B cell (primary cell): ENCODE measurements around the gene MSLN. TPM values are rescaled to one million over a fixed set of nuclear protein-coding genes. Genes with fewer than 3 reads are reported as not detected.

Experiments used
- ATAC-seq: fragments of 200-7000 bp; cut with Tn5 transposase; one replicate; pipeline ENCODE4 v1.10.0; 2021; ENCODE audit warnings: low read depth, mild to moderate bottlenecking, moderate number of reproducible peaks, moderate library complexity
- CTCF ChIA-PET: fragments of 350-600 bp; sonication (Branson Sonifier 250); formaldehyde crosslinking; loops from one replicate; lab custom pipeline; 2021; ENCODE audit warnings: antibody characterized with exemption, inconsistent platforms; lab: Charles Lee
- POLR2A ChIA-PET: fragments of 350-600 bp; sonication (Branson Sonifier 250); formaldehyde crosslinking; loops from one replicate; lab custom pipeline; 2021; ENCODE audit warnings: antibody characterized with exemption; lab: Charles Lee
- DNase-seq: peaks from one replicate; pipeline ENCODE4 v3.0.0; 2013
- H2AFZ ChIP-seq: 2 replicates; pipeline ENCODE4 v1.6.1; 2012; ENCODE audit warnings: mild to moderate bottlenecking, low read depth, low read length; ENCODE audit not compliant: insufficient read depth, poor library complexity, severe bottlenecking
- H3K27ac ChIP-seq, 2 donors: 1 replicate in 1 of 2; 2 replicates in 1 of 2; pipeline ENCODE4 v1.5.1; 2012 to 2013; ENCODE audit warnings: low read length in 2 of 2, mild to moderate bottlenecking in 2 of 2, moderate library complexity in 1 of 2
- H3K27me3 ChIP-seq, 4 experiments: fragments of 200-600 bp in 1 of 4; sonication (generic) in 1 of 4; replicated peaks in 1 of 4; 1 replicate in 2 of 4; 2 replicates in 2 of 4; pipeline versions ENCODE4 v1.6.1 to v1.7.0; 2013 to 2016; ENCODE audit warnings: low read length in 3 of 4, mild to moderate bottlenecking in 2 of 4, mixed read lengths in 1 of 4, moderate library complexity in 1 of 4; ENCODE audit not compliant: insufficient read depth in 4 of 4, control insufficient read depth in 3 of 4; ENCODE audit errors: control extremely low read depth in 1 of 4
- H3K36me3 ChIP-seq, 2 experiments: replicated peaks in 1 of 2; 1 replicate in 1 of 2; 2 replicates in 1 of 2; pipeline versions ENCODE4 v1.6.1 to v1.7.1; 2013; ENCODE audit warnings: low read length in 1 of 2; ENCODE audit not compliant: insufficient read depth in 2 of 2, control insufficient read depth in 1 of 2; ENCODE audit errors: control extremely low read depth in 1 of 2, extremely low read depth in 1 of 2
- H3K4me1 ChIP-seq, 2 donors: fragments of 200-600 bp in 1 of 2; sonication (generic) in 1 of 2; 1 replicate in 1 of 2; 2 replicates in 1 of 2; pipeline versions ENCODE4 v1.5.1 to v1.6.1; 2013 to 2017; ENCODE audit warnings: low read length in 2 of 2; ENCODE audit not compliant: control insufficient read depth in 2 of 2, insufficient read depth in 2 of 2
- H3K4me2 ChIP-seq: replicated peaks from 2 replicates; pipeline ENCODE3; 2012; ENCODE audit warnings: mild to moderate bottlenecking, low read depth, low read length; ENCODE audit not compliant: poor library complexity, severe bottlenecking
- H3K4me3 ChIP-seq, 5 experiments: fragments of 200-600 bp in 1 of 5; sonication (generic) in 1 of 5; 1 replicate in 3 of 5; 2 replicates in 2 of 5; pipeline versions ENCODE4 v1.5.1 to v1.7.0; 2011 to 2016; ENCODE audit warnings: low read length in 4 of 5, mild to moderate bottlenecking in 4 of 5, low read depth in 2 of 5, control low read depth in 1 of 5, moderate library complexity in 1 of 5; ENCODE audit not compliant: insufficient read depth in 1 of 5; ENCODE audit errors: control extremely low read depth in 1 of 5, extremely low read depth in 1 of 5
- H3K79me2 ChIP-seq: fragments of 200-600 bp; sonication (generic); one replicate; pipeline ENCODE4 v1.6.0; 2016; ENCODE audit warnings: low read length; ENCODE audit not compliant: control insufficient read depth, insufficient read depth
- H3K9ac ChIP-seq: fragments of 200-600 bp; sonication (generic); 2 replicates; pipeline ENCODE4 v1.6.1; 2017; ENCODE audit warnings: mild to moderate bottlenecking, low read length, moderate library complexity
- H3K9me3 ChIP-seq, 3 donors: one replicate each; pipeline versions ENCODE4 v1.6.1 to v1.7.1; 2013; ENCODE audit warnings: low read length in 2 of 3; ENCODE audit not compliant: control insufficient read depth in 2 of 3, insufficient read depth in 1 of 3; ENCODE audit errors: control extremely low read depth in 1 of 3
- H4K20me1 ChIP-seq: 2 replicates; pipeline ENCODE4 v1.6.0; 2012; ENCODE audit warnings: mild to moderate bottlenecking, low read length; ENCODE audit not compliant: insufficient read depth, control insufficient read depth, poor library complexity, severe bottlenecking
- H3K27ac Mint-ChIP-seq: one replicate; pipeline ENCODE4 v1.8.0; 2021; ENCODE audit warnings: mixed read lengths
- H3K27me3 Mint-ChIP-seq: one replicate; pipeline ENCODE4 v1.8.0; 2021; ENCODE audit warnings: mixed read lengths
- H3K4me1 Mint-ChIP-seq: one replicate; pipeline ENCODE4 v1.8.0; 2021; ENCODE audit warnings: mixed read lengths
- H3K4me3 Mint-ChIP-seq: one replicate; pipeline ENCODE4 v1.8.0; 2021; ENCODE audit warnings: mixed read lengths
- H3K9me3 Mint-ChIP-seq: one replicate; pipeline ENCODE4 v1.8.0; 2022; ENCODE audit warnings: mixed read lengths; ENCODE audit not compliant: insufficient read depth
- EZH2 ChIP-seq: IDR thresholded peaks from 2 replicates; pipeline ENCODE4 v1.6.1; 2012; ENCODE audit warnings: borderline replicate concordance, low read depth, mild to moderate bottlenecking, moderate library complexity, low read length; ENCODE audit not compliant: insufficient read depth, poor library complexity, severe bottlenecking
- WGBS: methylation state at CpG from one replicate; pipeline ENCODE4 v1.1.5; 2013; ENCODE audit warnings: missing lambda C conversion rate; ENCODE audit not compliant: insufficient coverage; 5-methylcytosine and 5-hydroxymethylcytosine counted together
- intact Hi-C: fragments of 100-400 bp; cut with micrococcal nuclease; formaldehyde crosslinking; loops from one replicate; pipeline ENCODE4 v1.10.0; 2022
- polyA plus RNA-seq: library from polyadenylated mRNA; depleted of rRNA; stranded (reverse); fragments of >200 nt; gene quantifications from 2 replicates; pipeline ENCODE4 v1.2.3, GENCODE V29; 2012
- total RNA-seq, 2 donors: library from RNA; stranded (reverse); fragments of 120-200 nt in 1 of 2; gene quantifications; 1 replicate in 1 of 2; 2 replicates in 1 of 2; pipeline versions ENCODE4 v1.2.3 to v1.2.4, GENCODE V29; 2013 to 2022
- TF ChIP-seq, protein P1 (sequence below): fragments of 200-600 bp; IDR thresholded peaks from one replicate; pipeline ENCODE4 v1.8.0; 2022; ENCODE audit warnings: antibody characterized with exemption, mild to moderate bottlenecking

MSLN gene
- total and polyA plus RNA-seq, 2 donors (not counting 1 experiment from before 2014, with no cell fraction given): not detected

DNA sequence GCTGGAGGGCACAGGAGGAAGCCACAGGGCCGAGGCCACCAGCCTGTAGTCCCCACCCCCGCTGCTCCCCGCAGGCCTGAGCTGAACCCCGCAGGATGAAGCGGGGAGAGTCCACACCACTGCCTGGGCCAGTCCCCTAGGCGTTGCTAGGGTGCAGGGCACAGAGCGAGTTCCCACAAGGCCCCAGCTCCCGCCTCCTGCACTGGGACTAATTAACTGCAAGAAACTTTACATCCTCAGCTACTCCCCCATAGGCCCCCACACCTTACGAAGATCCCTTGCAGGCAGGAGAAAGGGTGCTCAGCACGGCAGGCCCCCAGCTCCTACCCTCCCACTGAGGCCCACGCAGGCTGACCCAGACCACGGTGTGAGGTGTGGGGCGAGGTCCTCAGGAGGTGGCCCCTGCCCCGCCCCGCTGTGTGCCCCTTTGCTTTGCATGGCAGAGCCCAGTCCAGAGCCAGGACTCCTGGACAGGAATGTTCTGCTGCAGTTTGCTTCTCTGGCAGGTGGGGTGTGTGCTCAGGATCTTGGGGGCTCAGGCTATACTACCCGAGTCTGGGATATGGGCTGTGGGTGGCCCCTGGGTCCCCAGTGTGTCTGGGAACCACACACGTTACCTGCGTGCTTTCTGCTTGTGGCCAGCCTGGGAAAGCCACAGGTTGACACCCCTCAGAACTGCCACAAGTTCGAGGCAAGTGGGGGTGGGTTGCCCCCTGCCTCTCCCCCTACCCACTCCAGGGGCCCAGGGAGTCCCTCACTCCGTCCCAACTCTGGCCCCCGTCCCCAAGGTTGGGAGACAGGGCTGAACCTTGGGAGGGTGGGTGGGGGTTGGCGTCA is 38.8 kb downstream of the MSLN start:
- ChIA-PET CTCF (interaction anchor here (0.7 kb wide), 1 partner anchor 13 kb away, joined by 3 read pairs; no protein-coding TSS in a partner anchor), POLR2A (interaction anchor here (0.5 kb wide), 1 partner anchor 533 kb away, joined by 3 read pairs; no protein-coding TSS in a partner anchor)
- Histone ChIP-seq H3K4me1 (peaks cover 4 to 10% of the 10 kb centered on the region in 2 donors), H3K36me3 (no peaks in the 10 kb centered on the region), H3K4me3 (no peak overlapping the region), H2AFZ (no peak overlapping the region), H3K9me3 (peaks cover 0 to 10% (median 0%) of the 10 kb centered on the region in 3 donors), H3K4me2 (no peak overlapping the region), H3K9ac (no peak overlapping the region), H4K20me1 (no peaks in the 10 kb centered on the region), H3K27ac (no peak overlapping the region), H3K27me3 (peaks cover 0 to 46% (median 6%) of the 10 kb centered on the region in 4 experiments), H3K79me2 (no peaks in the 10 kb centered on the region)
- intact Hi-C loops: no loop called here
- TF ChIP-seq, protein P1, sequence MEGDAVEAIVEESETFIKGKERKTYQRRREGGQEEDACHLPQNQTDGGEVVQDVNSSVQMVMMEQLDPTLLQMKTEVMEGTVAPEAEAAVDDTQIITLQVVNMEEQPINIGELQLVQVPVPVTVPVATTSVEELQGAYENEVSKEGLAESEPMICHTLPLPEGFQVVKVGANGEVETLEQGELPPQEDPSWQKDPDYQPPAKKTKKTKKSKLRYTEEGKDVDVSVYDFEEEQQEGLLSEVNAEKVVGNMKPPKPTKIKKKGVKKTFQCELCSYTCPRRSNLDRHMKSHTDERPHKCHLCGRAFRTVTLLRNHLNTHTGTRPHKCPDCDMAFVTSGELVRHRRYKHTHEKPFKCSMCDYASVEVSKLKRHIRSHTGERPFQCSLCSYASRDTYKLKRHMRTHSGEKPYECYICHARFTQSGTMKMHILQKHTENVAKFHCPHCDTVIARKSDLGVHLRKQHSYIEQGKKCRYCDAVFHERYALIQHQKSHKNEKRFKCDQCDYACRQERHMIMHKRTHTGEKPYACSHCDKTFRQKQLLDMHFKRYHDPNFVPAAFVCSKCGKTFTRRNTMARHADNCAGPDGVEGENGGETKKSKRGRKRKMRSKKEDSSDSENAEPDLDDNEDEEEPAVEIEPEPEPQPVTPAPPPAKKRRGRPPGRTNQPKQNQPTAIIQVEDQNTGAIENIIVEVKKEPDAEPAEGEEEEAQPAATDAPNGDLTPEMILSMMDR: no peak
- TF ChIP-seq EZH2: no peak
- WGBS: 63% methylated on average over 18 of the region's 22 CpGs
- Mint-ChIP-seq H3K27ac (no peak overlapping the region), H3K9me3 (no peaks in the 10 kb centered on the region), H3K27me3 (peaks cover 4% of the 10 kb centered on the region), H3K4me3 (no peak overlapping the region), H3K4me1 (no peaks in the 10 kb centered on the region)
- no peak for ATAC-seq
- DNase-seq: no peak
